NCI-H146 treated with DMSO at 0.1 percent for 48 hours (cell line): Measurements from ENCODE around the gene PRSS33.

Experiments used
- DNase-seq: peaks from one replicate; lab custom pipeline; 2025; ENCODE audit not compliant: unreplicated experiment; lab: John Stamatoyannopoulos, UW

PRSS33 gene

GRCh38 chr16:2787406-2787805 lies at the start of gene PRSS33:
PRSS33 (minus strand) TSS chr16:2787560; CDS start chr16:2786547, 1,013 bp downstream.
- no peak for DNase-seq

GRCh38 chr16:2836646-2837508 lies 49.5 kb upstream of the PRSS33 start:
- no peak for DNase-seq

GRCh38 chr16:2835638-2836493 lies 48.5 kb upstream of the PRSS33 start:
- no peak for DNase-seq

GRCh38 chr16:2834968-2835367 lies 47.6 kb upstream of the PRSS33 start:
- DNase-seq: no peak

- no peak for DNase-seq
Observed at GRCh38 chr16:2833776-2834175, 46.4 kb upstream of the PRSS33 start.

DNA sequence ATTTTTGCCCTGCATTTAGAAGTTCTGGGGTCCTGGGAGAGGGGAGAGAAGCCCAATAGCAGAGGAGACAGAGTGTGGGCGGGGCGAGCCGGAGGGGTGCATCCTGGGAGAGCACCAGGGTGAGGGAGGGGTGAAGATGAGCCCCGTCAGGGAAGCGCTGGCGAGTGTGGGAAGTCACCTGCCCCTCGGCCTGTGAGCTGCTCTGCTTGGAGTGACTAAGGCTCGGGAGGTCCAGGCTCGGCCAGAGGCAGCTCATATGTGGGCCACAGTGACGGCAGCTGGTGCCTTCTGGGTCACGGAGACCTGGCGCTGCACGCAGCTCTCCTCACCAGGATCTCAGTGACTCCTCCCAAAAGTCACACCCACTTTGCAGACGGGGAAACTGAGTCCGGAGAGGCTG lies 43.8 kb upstream of the PRSS33 start:
- DNase-seq: no peak

GRCh38 chr16:2830355-2830695 lies 43.0 kb upstream of the PRSS33 start:
- DNase-seq: no peak

GRCh38 chr16:2829501-2830354 lies 42.4 kb upstream of the PRSS33 start, which contains the start of gene ZG16B:
ZG16B (plus strand) TSS chr16:2830303; CDS start chr16:2830442, 139 bp downstream.
- DNase-seq: no peak

DNA sequence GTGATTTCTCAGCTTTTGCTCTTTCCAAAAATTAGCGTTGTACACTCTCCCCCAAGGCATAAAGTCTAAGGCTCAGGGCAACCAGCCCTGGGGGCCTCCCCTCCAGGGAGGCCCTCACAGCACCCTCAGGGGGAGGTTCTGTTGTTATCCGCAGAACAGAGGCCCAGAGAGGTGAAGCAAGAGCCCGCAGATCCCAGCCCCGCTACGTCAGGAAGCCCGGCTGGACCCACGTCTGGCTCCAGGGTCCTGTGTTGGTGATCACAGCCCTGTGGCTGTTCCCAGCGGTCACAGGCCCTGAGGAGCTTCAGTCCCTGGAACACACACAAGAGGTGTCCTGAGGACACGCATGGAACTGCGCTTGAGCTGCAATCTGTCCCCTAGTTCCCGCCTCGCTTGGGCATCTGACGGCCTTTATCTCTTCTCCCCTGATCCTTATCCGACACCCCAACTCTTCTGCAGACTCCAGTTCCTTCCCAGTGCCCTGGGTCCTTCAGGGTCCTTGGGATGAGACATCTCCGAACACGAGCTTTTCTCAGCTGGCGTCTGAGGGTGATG lies 41.6 kb upstream of the PRSS33 start:
- no peak for DNase-seq

GRCh38 chr16:2828521-2828840 lies 41.1 kb upstream of the PRSS33 start:
- no peak for DNase-seq

- no peak for DNase-seq
Observed at GRCh38 chr16:2827831-2828520, 40.6 kb upstream of the PRSS33 start.

- DNase-seq: no peak
Observed at GRCh38 chr16:2827374-2827791, 40.0 kb upstream of the PRSS33 start.

GRCh38 chr16:2826591-2827373 lies 39.4 kb upstream of the PRSS33 start:
- DNase-seq: no peak

- no peak for DNase-seq
Observed at GRCh38 chr16:2825906-2826305, 38.5 kb upstream of the PRSS33 start.

DNA sequence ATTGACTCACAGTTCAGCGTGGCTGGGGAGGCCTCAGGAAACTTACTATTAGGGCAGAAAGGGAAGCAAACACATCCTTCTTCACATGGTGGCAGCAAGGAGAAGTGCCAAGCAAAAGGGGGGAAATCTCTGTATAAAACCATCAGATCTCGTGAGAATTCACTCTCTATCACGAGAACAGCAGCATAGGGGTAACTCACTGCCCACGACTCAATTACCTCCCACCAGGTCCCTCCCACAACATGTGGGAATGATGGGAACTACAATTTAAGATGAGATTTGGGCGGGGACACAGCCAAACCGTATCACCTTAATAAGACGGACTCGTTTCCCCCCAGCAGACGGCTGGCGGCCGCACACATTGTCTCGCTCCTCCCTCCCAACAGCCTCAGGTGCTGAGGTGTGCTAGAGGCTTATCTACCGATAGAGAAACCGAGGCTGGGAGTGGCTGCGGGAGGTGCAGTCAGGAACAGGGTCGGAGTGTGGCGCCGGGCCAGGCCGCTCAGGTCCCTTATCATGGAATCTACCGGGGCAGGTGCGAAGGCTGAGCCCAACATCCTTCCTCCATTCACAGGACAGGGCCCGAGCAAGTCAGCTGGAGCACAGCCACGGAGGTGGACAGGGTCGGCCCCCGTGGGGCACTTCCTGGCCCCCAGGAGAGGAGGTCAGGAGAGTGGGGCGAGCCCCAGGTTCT lies 37.8 kb upstream of the PRSS33 start:
- DNase-seq: no peak

- DNase-seq: no peak
Observed at GRCh38 chr16:2824626-2825025, 37.3 kb upstream of the PRSS33 start.

GRCh38 chr16:2822496-2822895 lies 35.1 kb upstream of the PRSS33 start:
- no peak for DNase-seq

DNA sequence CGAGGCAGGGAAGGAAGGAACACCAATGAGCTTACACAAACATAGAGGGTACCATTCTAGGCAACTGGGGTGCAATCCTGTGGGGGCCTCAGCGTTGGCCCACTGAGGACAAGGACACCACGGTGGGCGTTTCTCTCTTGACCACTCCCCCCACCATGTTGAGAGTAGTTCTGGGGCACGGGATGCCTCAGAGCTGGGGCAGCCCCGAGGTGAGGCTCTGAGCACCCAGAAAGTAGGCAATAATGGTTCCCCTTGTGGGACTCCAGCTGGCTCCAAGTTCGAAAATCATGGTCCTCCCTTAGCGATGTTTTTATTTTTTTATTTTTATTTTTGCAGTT lies 34.8 kb upstream of the PRSS33 start:
- no peak for DNase-seq

DNA sequence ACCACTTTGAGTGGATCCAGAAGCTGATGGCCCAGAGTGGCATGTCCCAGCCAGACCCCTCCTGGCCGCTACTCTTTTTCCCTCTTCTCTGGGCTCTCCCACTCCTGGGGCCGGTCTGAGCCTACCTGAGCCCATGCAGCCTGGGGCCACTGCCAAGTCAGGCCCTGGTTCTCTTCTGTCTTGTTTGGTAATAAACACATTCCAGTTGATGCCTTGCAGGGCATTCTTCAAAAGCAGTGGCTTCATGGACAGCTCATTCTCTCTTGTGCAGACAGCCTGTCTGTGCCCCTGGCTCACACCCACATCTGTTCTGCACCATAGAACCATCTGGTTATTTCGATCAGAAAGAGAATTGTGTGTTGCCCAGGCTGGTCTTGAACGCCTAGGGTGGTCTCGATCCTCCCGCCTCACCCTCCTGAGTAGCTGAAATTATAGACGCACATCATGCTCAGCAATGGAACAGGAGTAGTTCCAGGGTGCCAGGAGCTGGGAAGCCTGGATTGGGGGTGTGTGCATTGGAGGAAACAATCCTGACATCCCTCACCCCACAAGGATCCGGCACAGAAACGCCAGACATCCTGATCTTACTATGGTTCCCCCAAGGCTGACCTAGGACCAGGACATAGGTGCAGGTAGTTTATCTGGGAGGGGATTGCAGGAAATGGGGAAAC lies 34.3 kb upstream of the PRSS33 start:
- no peak for DNase-seq
